Upper lobe of left lung (tissue), 6 donors: Measurements from ENCODE around the gene KCTD5. TPM values are rescaled to one million over a fixed set of nuclear protein-coding genes. Genes with fewer than 3 reads are reported as not detected.

Experiments
- ATAC-seq, 2 donors: fragments of 200-7000 bp; cut with Tn5 transposase; one replicate each; pipeline ENCODE4 v1.9.1; 2022; ENCODE audit warnings: mild to moderate bottlenecking in 2 of 2, moderate library complexity in 2 of 2; ENCODE audit not compliant: low FRiP score in 2 of 2
- DNase-seq, 2 donors: peaks; one replicate each; pipeline ENCODE4 v3.0.0-alpha.2; 2019 to 2020
- H3K27ac ChIP-seq, 4 donors: fragments of 200-600 bp; sonication (generic); one replicate each; pipeline ENCODE4 v1.5.1; 2016 to 2019
- H3K27me3 ChIP-seq, 4 donors: fragments of 200-600 bp; sonication (generic); one replicate each; pipeline ENCODE4 v1.5.1; 2017 to 2019
- H3K36me3 ChIP-seq, 4 donors: fragments of 200-600 bp; sonication (generic); one replicate each; pipeline ENCODE4 v1.5.1; 2016 to 2019
- H3K4me1 ChIP-seq, 4 donors: fragments of 200-600 bp; sonication (generic); one replicate each; pipeline ENCODE4 v1.5.1; 2018 to 2019
- H3K4me3 ChIP-seq, 4 donors: fragments of 200-600 bp; sonication (generic); one replicate each; pipeline ENCODE4 v1.5.1; 2017 to 2019; ENCODE audit warnings: mild to moderate bottlenecking in 2 of 4, moderate library complexity in 1 of 4
- H3K9me3 ChIP-seq, 4 donors: fragments of 200-600 bp; sonication (generic); one replicate each; pipeline ENCODE4 v1.5.1; 2018 to 2019
- EP300 ChIP-seq, 4 donors: sonication (generic); formaldehyde crosslinking; IDR thresholded peaks; one replicate each; pipeline ENCODE4 v1.5.1; 2017; ENCODE audit warnings: antibody characterized with exemption in 4 of 4, control low read depth in 2 of 4
- POLR2A ChIP-seq, 4 donors: fragments of 450-650 bp; IDR thresholded peaks; one replicate each; pipeline ENCODE4 v1.5.1; 2016 to 2017; ENCODE audit warnings: antibody characterized with exemption in 4 of 4, mild to moderate bottlenecking in 2 of 4
- POLR2AphosphoS5 ChIP-seq, 2 donors: sonication (generic); formaldehyde crosslinking; IDR thresholded peaks; one replicate each; pipeline ENCODE4 v1.5.1; 2017; ENCODE audit warnings: antibody characterized with exemption in 2 of 2
- WGBS, 2 donors: methylation state at CpG; one replicate each; pipeline ENCODE4 v1.1.5; 2017 to 2018; 5-methylcytosine and 5-hydroxymethylcytosine counted together
- total RNA-seq, 6 donors: library from RNA; depleted of rRNA in 4 of 6; stranded (reverse); fragments of >200 nt in 4 of 6; gene quantifications; one replicate each; pipeline versions ENCODE4 v1.1.0 to v1.2.1, GENCODE V29; 2016 to 2021
- TF ChIP-seq, protein P1 (sequence below), 6 experiments: fragments of 450-650 bp in 4 of 6; fragments of 200-600 bp in 2 of 6; sonication (generic) in 2 of 6; IDR thresholded peaks; one replicate each; pipeline ENCODE4 v1.5.1; 2016 to 2019; ENCODE audit warnings: antibody characterized with exemption in 6 of 6
- donor health status: DM: no; HTN: no; CAD: no; lungs with moderate emphysema.
- donor health status: DM: no; HTN: yes; CAD: no; lungs with severe emphysema.

The KCTD5 gene
- total RNA-seq, 6 donors from 2014 or later = 25.7 to 45.5 (median 33.0) TPM

DNA sequence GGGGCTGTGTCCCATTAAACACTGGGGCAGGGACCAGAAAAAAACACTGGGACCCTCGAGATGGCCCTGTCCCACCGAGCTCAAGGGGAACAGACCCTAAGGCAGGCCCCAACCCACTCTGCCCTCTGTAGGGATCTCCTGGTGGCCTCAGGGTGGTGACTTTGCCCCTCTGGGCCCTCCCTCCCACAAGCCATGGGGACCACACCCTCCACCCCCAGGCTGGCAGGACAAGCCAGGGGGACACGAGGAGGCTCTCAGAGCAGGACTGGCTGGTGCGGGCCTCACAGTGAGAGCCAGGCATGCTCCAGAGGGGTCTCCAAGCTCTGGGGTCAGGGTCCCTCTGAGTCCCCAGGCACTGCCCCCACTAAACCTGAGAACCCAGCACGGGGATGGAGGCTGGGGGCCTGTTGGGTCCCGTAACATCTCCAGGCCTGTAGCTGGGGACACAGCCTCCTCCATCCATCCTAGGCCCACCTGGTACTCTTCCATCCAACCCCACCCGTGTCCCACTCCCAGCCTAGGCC lies 55.6 kb downstream of the KCTD5 start:
- ATAC-seq (no peak), DNase-seq (no peak)
- H3K27me3 ChIP-seq = no peaks in the 10 kb centered on the region
- H3K9me3 ChIP-seq = no peaks in the 10 kb centered on the region
- WGBS, 2 donors = 60 to 84% methylated on average over 1 to 5 of the region's 7 CpGs
- no peak overlapping the region for H3K27ac ChIP-seq
- H3K4me3 ChIP-seq = no peak overlapping the region
- no peaks in the 10 kb centered on the region for H3K4me1 ChIP-seq
- TF ChIP-seq EP300 (IDR thresholded peaks at IDR 0.05) (no peak), POLR2AphosphoS5 (IDR thresholded peaks at IDR 0.05) (no peak), POLR2A (IDR thresholded peaks at IDR 0.05) (no peak)
- TF ChIP-seq, protein P1, sequence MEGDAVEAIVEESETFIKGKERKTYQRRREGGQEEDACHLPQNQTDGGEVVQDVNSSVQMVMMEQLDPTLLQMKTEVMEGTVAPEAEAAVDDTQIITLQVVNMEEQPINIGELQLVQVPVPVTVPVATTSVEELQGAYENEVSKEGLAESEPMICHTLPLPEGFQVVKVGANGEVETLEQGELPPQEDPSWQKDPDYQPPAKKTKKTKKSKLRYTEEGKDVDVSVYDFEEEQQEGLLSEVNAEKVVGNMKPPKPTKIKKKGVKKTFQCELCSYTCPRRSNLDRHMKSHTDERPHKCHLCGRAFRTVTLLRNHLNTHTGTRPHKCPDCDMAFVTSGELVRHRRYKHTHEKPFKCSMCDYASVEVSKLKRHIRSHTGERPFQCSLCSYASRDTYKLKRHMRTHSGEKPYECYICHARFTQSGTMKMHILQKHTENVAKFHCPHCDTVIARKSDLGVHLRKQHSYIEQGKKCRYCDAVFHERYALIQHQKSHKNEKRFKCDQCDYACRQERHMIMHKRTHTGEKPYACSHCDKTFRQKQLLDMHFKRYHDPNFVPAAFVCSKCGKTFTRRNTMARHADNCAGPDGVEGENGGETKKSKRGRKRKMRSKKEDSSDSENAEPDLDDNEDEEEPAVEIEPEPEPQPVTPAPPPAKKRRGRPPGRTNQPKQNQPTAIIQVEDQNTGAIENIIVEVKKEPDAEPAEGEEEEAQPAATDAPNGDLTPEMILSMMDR (IDR thresholded peaks at IDR 0.05) = no peak
- H3K36me3 ChIP-seq = no peaks in the 10 kb centered on the region

DNA sequence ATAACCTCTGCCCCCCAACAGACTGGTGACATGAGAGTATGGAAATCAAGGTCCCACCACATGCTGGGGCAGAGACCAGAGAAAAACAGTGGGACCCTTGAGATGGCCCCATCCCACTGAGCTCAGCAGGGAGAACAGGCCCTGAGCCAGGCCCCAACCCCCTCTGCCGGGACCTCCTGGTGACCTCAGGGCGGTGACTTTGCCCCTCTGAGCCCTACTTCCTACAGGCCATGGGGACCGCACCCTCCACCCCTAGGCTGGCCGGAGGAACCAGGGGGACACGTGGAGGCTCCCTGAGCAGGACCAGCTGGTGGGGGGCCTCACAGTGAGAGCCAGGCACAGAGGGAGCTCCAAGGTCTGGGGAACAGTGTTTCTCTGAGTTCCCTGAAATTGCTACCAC lies 56.3 kb downstream of the KCTD5 start:
- WGBS, 2 donors = 82% methylated on average over 5 of the region's 5 CpGs; no CpG with 5 or more reads in 1 of the 2 donors
- DNase-seq = no peak

DNA sequence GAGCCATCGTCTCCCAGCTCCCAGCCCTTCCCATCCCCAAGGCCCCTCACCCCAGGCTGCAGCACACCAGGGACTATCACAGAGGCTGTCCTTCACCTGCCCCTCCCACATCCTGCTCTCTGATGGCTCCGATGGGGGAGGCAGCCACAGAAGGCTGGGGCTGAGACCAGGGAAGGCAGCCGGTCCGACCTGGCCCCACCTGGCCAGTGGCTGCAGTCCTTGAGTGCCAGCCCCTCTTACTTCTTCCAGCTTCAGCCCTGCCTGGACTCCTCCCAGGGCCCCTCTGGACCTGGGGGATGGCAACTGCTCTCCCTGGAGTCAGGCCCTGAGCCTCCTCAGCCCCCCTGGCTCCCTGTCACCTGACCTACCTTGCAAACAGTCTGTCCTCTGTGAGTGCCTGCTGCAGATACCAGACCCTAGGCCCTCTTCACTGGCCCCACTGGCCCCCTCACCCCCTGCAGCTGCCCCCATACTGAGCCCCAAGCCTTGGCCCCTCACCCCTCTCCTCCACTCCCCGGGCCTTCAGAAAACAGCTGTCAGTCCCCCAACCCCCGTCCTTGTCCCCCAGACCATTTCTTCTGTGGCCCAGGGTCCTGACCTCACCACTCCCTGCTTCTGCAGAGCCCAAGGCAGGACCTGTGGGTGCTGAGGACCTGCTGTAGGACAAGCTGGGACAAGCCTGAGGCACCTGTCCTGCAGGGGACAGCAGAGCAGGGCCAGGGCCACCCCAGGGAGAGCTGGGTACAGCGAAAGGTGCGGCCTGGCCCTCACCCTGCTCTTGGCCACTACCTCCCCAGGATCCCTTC lies 57.5 kb downstream of the KCTD5 start:
- ATAC-seq (no peak), DNase-seq (no peak)
- H3K27me3 ChIP-seq = no peaks in the 10 kb centered on the region
- WGBS, 2 donors = 67 to 84% methylated on average over 5 to 8 of the region's 8 CpGs
- H3K36me3 ChIP-seq = no peaks in the 10 kb centered on the region
- TF ChIP-seq POLR2AphosphoS5 (IDR thresholded peaks at IDR 0.05) = no peak
- TF ChIP-seq POLR2A (IDR thresholded peaks at IDR 0.05) = no peak
- no peak for TF ChIP-seq EP300 (IDR thresholded peaks at IDR 0.05)
- TF ChIP-seq, protein P1 (IDR thresholded peaks at IDR 0.05) = no peak
- no peaks in the 10 kb centered on the region for H3K4me1 ChIP-seq
- H3K9me3 ChIP-seq = no peaks in the 10 kb centered on the region
- H3K27ac ChIP-seq = no peak overlapping the region
- no peak overlapping the region for H3K4me3 ChIP-seq

More for the DNA sequence above, 56.3 kb downstream of the KCTD5 start:
- ATAC-seq = no peak
- Histone ChIP-seq H3K4me1 (no peaks in the 10 kb centered on the region), H3K27ac (no peak overlapping the region), H3K27me3 (no peaks in the 10 kb centered on the region), H3K36me3 (no peaks in the 10 kb centered on the region), H3K9me3 (no peaks in the 10 kb centered on the region), H3K4me3 (no peak overlapping the region)
- TF ChIP-seq POLR2AphosphoS5 (IDR thresholded peaks at IDR 0.05) (no peak), POLR2A (IDR thresholded peaks at IDR 0.05) (no peak), EP300 (IDR thresholded peaks at IDR 0.05) (no peak)
- TF ChIP-seq, protein P1 (IDR thresholded peaks at IDR 0.05) = no peak

DNA sequence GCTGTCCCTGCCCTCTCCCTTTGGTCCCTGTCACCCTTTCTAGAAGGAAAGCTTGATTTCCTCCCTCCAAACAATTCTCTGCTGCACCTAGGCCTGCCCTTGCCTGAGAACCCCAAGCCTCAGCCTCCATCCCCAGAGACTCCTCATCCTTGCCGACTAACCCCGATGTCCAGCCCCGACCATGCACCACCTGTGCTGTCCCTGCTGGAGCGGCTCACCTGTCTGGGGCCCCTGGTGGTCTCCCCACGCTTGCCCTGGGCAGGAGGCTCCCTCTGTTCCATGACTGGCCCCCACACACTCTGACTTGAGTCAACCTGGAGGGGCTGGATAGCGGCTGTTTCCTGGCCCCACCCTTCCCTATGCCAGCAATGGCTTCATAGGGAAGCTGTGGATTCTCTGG lies 58.2 kb downstream of the KCTD5 start:
- ATAC-seq = no peak
- 75 to 91% methylated on average over 1 to 6 of the region's 6 CpGs for WGBS, 2 donors

More for the DNA sequence above, 58.2 kb downstream of the KCTD5 start:
- no peak for DNase-seq
- no peaks in the 10 kb centered on the region for H3K9me3 ChIP-seq
- no peak overlapping the region for H3K27ac ChIP-seq
- H3K27me3 ChIP-seq = no peaks in the 10 kb centered on the region
- no peak overlapping the region for H3K4me3 ChIP-seq
- no peaks in the 10 kb centered on the region for H3K36me3 ChIP-seq
- TF ChIP-seq POLR2AphosphoS5 (IDR thresholded peaks at IDR 0.05) = no peak
- no peak for TF ChIP-seq POLR2A (IDR thresholded peaks at IDR 0.05)
- TF ChIP-seq, protein P1 (IDR thresholded peaks at IDR 0.05) = no peak
- TF ChIP-seq EP300 (IDR thresholded peaks at IDR 0.05) = no peak
- H3K4me1 ChIP-seq = no peaks in the 10 kb centered on the region
